ENCODE results near the gene AGBL4.

DNA sequence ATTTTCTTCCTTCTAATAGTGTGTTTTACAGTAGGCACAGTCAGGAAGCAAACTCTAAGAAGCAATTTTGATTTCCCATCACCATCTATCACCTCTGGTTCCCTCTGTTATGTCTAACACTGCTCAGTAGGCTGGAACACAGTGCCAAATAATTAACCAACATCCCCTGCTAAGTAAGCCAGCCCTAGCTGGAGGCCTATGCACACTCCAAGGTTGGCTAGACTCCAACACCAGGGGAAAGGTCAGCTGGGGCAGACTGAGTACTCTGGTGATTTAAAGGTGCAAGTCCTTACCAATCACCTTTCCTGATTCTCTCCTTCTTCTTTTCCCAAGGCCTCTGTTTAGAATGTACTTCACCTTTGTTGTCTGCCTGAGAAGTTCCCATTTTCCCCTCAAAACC is 1200.6 kb downstream of the AGBL4 start:
- TF ChIP-seq, protein P1, sequence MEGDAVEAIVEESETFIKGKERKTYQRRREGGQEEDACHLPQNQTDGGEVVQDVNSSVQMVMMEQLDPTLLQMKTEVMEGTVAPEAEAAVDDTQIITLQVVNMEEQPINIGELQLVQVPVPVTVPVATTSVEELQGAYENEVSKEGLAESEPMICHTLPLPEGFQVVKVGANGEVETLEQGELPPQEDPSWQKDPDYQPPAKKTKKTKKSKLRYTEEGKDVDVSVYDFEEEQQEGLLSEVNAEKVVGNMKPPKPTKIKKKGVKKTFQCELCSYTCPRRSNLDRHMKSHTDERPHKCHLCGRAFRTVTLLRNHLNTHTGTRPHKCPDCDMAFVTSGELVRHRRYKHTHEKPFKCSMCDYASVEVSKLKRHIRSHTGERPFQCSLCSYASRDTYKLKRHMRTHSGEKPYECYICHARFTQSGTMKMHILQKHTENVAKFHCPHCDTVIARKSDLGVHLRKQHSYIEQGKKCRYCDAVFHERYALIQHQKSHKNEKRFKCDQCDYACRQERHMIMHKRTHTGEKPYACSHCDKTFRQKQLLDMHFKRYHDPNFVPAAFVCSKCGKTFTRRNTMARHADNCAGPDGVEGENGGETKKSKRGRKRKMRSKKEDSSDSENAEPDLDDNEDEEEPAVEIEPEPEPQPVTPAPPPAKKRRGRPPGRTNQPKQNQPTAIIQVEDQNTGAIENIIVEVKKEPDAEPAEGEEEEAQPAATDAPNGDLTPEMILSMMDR (conservative IDR thresholded peaks at IDR 0.05; ENCODE audit: low read depth, low read length), result no peak
- no peak for TF ChIP-seq EZH2 (IDR thresholded peaks at IDR 0.05; ENCODE audit: low read length, unreplicated experiment)
- TF ChIP-seq EZH2phosphoT487 (IDR thresholded peaks at IDR 0.05; ENCODE audit: borderline replicate concordance, low read length), result no peak
